Liver (tissue), 9 donors: Measurements from ENCODE around the gene ANKDD1B. TPM values are rescaled to one million over a fixed set of nuclear protein-coding genes. Genes with fewer than 3 reads are reported as not detected.

ENCODE experiments used
- DNase-seq: peaks from one replicate; pipeline ENCODE4 v3.0.0-alpha.2; 2017; ENCODE audit warnings: low spot score
- H3K27ac ChIP-seq, 2 donors: one replicate each; pipeline ENCODE4 v1.7.0; 2013; ENCODE audit warnings: inconsistent platforms in 2 of 2, low read length in 2 of 2, control low read depth in 1 of 2, low read depth in 1 of 2, mild to moderate bottlenecking in 1 of 2
- H3K27me3 ChIP-seq, 4 donors: one replicate each; pipeline versions ENCODE4 v1.6.1 to v1.7.0; 2013; ENCODE audit warnings: low read length in 3 of 4, inconsistent platforms in 1 of 4, mild to moderate bottlenecking in 1 of 4, moderate library complexity in 1 of 4; ENCODE audit not compliant: control insufficient read depth in 4 of 4, insufficient read depth in 4 of 4
- H3K36me3 ChIP-seq, 4 donors: one replicate each; pipeline versions ENCODE4 v1.6.1 to v1.7.0; 2013; ENCODE audit warnings: low read length in 3 of 4, mild to moderate bottlenecking in 3 of 4, low read depth in 1 of 4, moderate library complexity in 1 of 4; ENCODE audit not compliant: control insufficient read depth in 4 of 4, insufficient read depth in 3 of 4
- H3K4me1 ChIP-seq, 4 donors: one replicate each; pipeline versions ENCODE4 v1.6.1 to v1.7.0; 2013; ENCODE audit warnings: low read length in 3 of 4, mild to moderate bottlenecking in 3 of 4, moderate library complexity in 1 of 4; ENCODE audit not compliant: control insufficient read depth in 4 of 4, insufficient read depth in 4 of 4
- H3K4me3 ChIP-seq, 3 donors: one replicate each; pipeline versions ENCODE4 v1.6.1 to v1.7.0; 2013; ENCODE audit warnings: low read length in 3 of 3, control low read depth in 1 of 3, low read depth in 1 of 3, mild to moderate bottlenecking in 1 of 3
- H3K9ac ChIP-seq, 2 donors: one replicate each; pipeline ENCODE4 v1.7.0; 2013; ENCODE audit warnings: low read length in 2 of 2, mild to moderate bottlenecking in 2 of 2, moderate library complexity in 2 of 2, control low read depth in 1 of 2, low read depth in 1 of 2
- H3K9me3 ChIP-seq, 4 donors: one replicate each; pipeline versions ENCODE4 v1.6.1 to v1.7.0; 2013; ENCODE audit warnings: low read length in 3 of 4; ENCODE audit not compliant: control insufficient read depth in 4 of 4
- ATF3 ChIP-seq: IDR thresholded peaks from 2 replicates; pipeline ENCODE4 v1.6.1; 2016; ENCODE audit warnings: antibody characterized with exemption
- CTCF ChIP-seq: fragments of 150-350 bp; IDR thresholded peaks from 2 replicates; pipeline ENCODE4 v1.5.1; 2017; ENCODE audit warnings: improper control_type of control experiment, low read depth, low read length; ENCODE audit not compliant: missing input control
- EGR1 ChIP-seq, 2 donors: IDR thresholded peaks; 2 replicates each; pipeline ENCODE4 v1.6.1; 2016 to 2018; ENCODE audit warnings: antibody characterized with exemption in 2 of 2, low read depth in 2 of 2
- FOXA1 ChIP-seq: IDR thresholded peaks from 2 replicates; pipeline ENCODE4 v1.6.1; 2016; ENCODE audit warnings: antibody characterized with exemption
- FOXA2 ChIP-seq: IDR thresholded peaks from 2 replicates; pipeline ENCODE4 v1.6.1; 2016; ENCODE audit warnings: antibody characterized with exemption
- GABPA ChIP-seq, 2 donors: IDR thresholded peaks in 1 of 2; conservative IDR thresholded peaks in 1 of 2; 2 replicates each; pipeline ENCODE4 v1.6.1; 2016; ENCODE audit warnings: antibody characterized with exemption in 2 of 2, mild to moderate bottlenecking in 1 of 2, moderate library complexity in 1 of 2
- HNF4A ChIP-seq, 2 donors: conservative IDR thresholded peaks; 2 replicates each; pipeline ENCODE4 v1.6.1; 2016; ENCODE audit warnings: antibody characterized with exemption in 2 of 2, mild to moderate bottlenecking in 2 of 2
- HNF4G ChIP-seq: IDR thresholded peaks from 2 replicates; pipeline ENCODE4 v1.6.1; 2016; ENCODE audit warnings: antibody characterized with exemption
- JUND ChIP-seq, 2 donors: IDR thresholded peaks; 2 replicates each; pipeline ENCODE4 v1.6.1; 2016; ENCODE audit warnings: antibody characterized with exemption in 2 of 2
- MAX ChIP-seq: IDR thresholded peaks from 2 replicates; pipeline ENCODE4 v1.6.1; 2016; ENCODE audit warnings: antibody characterized with exemption
- NR2F2 ChIP-seq: IDR thresholded peaks from 2 replicates; pipeline ENCODE4 v1.6.1; 2016; ENCODE audit warnings: antibody characterized with exemption
- RAD21 ChIP-seq, 2 donors: IDR thresholded peaks; 2 replicates each; pipeline ENCODE4 v1.6.1; 2016; ENCODE audit warnings: antibody characterized with exemption in 2 of 2, mild to moderate bottlenecking in 2 of 2
- REST ChIP-seq: IDR thresholded peaks from 2 replicates; pipeline ENCODE4 v1.6.1; 2016; ENCODE audit warnings: antibody characterized with exemption, mild to moderate bottlenecking
- RXRA ChIP-seq, 2 donors: IDR thresholded peaks; 2 replicates each; pipeline ENCODE4 v1.6.1; 2017 to 2018; ENCODE audit warnings: antibody characterized with exemption in 2 of 2, mild to moderate bottlenecking in 1 of 2
- SP1 ChIP-seq: IDR thresholded peaks from 2 replicates; pipeline ENCODE4 v1.6.1; 2018; ENCODE audit warnings: antibody characterized with exemption, mild to moderate bottlenecking
- TAF1 ChIP-seq: conservative IDR thresholded peaks from 2 replicates; pipeline ENCODE4 v1.6.1; 2016; ENCODE audit warnings: antibody characterized with exemption, mild to moderate bottlenecking
- YY1 ChIP-seq: IDR thresholded peaks from 2 replicates; pipeline ENCODE4 v1.6.1; 2016; ENCODE audit warnings: antibody characterized with exemption, mild to moderate bottlenecking
- ZBTB33 ChIP-seq: IDR thresholded peaks from 2 replicates; pipeline ENCODE4 v1.6.1; 2016; ENCODE audit warnings: antibody characterized with exemption
- WGBS: extraction: QIAGEN DNeasy Blood & Tissue Kit; methylation state at CpG from one replicate; pipeline ENCODE4 v1.1.7; 2013; 5-methylcytosine and 5-hydroxymethylcytosine counted together
- polyA plus RNA-seq, 2 donors: library from polyadenylated mRNA; stranded (reverse) in 1 of 2; unstranded in 1 of 2; fragments of 200-250 nt in 1 of 2; fragments of >200 nt in 1 of 2; fragmentation: Nextera tagmentation in 1 of 2; extraction: Ambion mirVana in 1 of 2; gene quantifications; one replicate each; pipeline versions ENCODE4 v1.2.1 to v1.2.3, GENCODE V29; 2013 to 2015
- total RNA-seq, 2 donors: library from RNA; depleted of rRNA; stranded (reverse); fragments of >200 nt; gene quantifications; one replicate each; pipeline ENCODE4 v1.2.3, GENCODE V29; 2014
- donor health status: healthy.
- donor health status: healthy.
- donor health status: healthy.
- donor health status: healthy.
- donor health status: healthy.

Gene ANKDD1B
- total and polyA plus RNA-seq, 4 donors = 0.05 to 1.4 (median 0.52) TPM

- Histone ChIP-seq H3K9ac (no peak overlapping the region), H3K36me3 (no peaks in the 10 kb centered on the region), H3K27me3 (no peaks in the 10 kb centered on the region), H3K9me3 (no peaks in the 10 kb centered on the region), H3K4me3 (no peak overlapping the region), H3K4me1 (no peaks in the 10 kb centered on the region), H3K27ac (no peak overlapping the region)
- no peak for DNase-seq
- WGBS = 75% methylated on average over 2 of the region's 2 CpGs
- TF ChIP-seq FOXA1 (no peak), HNF4G (no peak), EGR1 (IDR thresholded peaks at IDR 0.05; ENCODE audit: low read depth in 2 of 2) (no peak), SP1 (no peak), RXRA (IDR thresholded peaks at IDR 0.05) (no peak), REST (no peak), CTCF (no peak), FOXA2 (no peak), TAF1 (no peak), GABPA (IDR thresholded peaks at IDR 0.05 in 1 of 2, conservative IDR thresholded peaks at IDR 0.05 in 1 of 2) (no peak), MAX (no peak)
These were observed 42.3 kb downstream of the ANKDD1B start for GRCh38 chr5:75653521-75653920.

GRCh38 chr5:75654693-75655295 is 43.5 kb downstream of the ANKDD1B start:
- H3K36me3 ChIP-seq = no peaks in the 10 kb centered on the region
- no peak for DNase-seq
- WGBS = 90% methylated on average over 19 of the region's 19 CpGs
- TF ChIP-seq CTCF = no peak
- TF ChIP-seq NR2F2 = no peak
- no peak for TF ChIP-seq RAD21 (IDR thresholded peaks at IDR 0.05)
- no peak for TF ChIP-seq RXRA (IDR thresholded peaks at IDR 0.05)
- no peak for TF ChIP-seq HNF4A (conservative IDR thresholded peaks at IDR 0.05)
- TF ChIP-seq JUND (IDR thresholded peaks at IDR 0.05) = no peak
- TF ChIP-seq REST = no peak
- no peak for TF ChIP-seq ZBTB33
- TF ChIP-seq HNF4G = no peak
- TF ChIP-seq ATF3 = no peak
- TF ChIP-seq GABPA (IDR thresholded peaks at IDR 0.05 in 1 of 2, conservative IDR thresholded peaks at IDR 0.05 in 1 of 2) = no peak
- TF ChIP-seq FOXA1 = no peak
- no peak for TF ChIP-seq YY1
- no peak for TF ChIP-seq SP1

More at GRCh38 chr5:75654693-75655295, 43.5 kb downstream of the ANKDD1B start:
- Histone ChIP-seq H3K27me3 (no peaks in the 10 kb centered on the region), H3K27ac (no peak overlapping the region), H3K4me1 (no peaks in the 10 kb centered on the region), H3K4me3 (no peak overlapping the region), H3K9me3 (no peaks in the 10 kb centered on the region), H3K9ac (no peak overlapping the region)
